ENCODE measurements around the gene HAUS3.

Gene HAUS3

DNA sequence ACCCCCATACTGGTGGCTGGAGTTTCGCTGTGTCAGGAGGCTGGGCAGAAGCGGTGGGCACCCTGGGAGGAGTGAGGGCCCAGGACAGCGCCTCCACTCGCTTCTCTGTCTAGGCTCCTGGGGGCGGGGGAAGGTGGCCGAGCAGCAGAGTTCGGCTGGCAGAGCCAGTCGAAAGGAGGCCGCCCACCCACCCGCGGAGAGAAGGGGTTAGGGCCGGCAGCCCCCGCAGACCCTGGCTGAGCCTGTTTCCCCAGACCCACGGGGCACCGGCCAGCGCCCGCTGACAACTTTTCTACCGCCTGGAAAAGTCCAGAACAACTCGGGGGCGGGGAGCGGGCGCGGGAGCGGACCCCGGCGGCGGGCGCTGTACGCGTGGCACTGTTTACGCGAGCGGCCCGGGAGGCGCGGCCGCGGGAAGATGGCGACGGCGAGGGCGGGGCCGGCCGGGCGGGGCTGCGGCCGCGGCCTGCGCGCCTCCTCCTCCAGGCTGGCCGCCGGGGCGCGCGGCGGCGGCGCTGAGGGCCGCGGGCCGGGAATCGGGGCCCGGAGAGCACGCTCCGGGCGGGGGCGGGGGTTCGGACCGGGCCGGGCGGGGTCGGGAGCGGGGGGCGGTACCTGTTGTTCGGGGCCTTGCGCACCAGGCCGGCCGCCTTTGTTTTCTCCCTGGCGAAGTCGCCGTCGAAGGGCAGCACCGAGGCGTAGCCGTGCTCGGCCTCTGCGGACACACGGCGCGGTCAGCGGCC is 19.4 kb upstream of the HAUS3 start (continued):
- no peak for TF ChIP-seq ZEB2 (tag by site-specific recombination; IDR thresholded peaks at IDR 0.05)
- no peak for TF ChIP-seq TCF7L2 (IDR thresholded peaks at IDR 0.05; ENCODE audit: borderline replicate concordance, low read depth, low read length)
- no peak for TF ChIP-seq ZNF48 (tag by site-specific recombination; IDR thresholded peaks at IDR 0.05)
- TF ChIP-seq ZNF626 (tag by site-specific recombination; IDR thresholded peaks at IDR 0.05): no peak
- TF ChIP-seq ZNF2 (tag by site-specific recombination; IDR thresholded peaks at IDR 0.05): no peak
- TF ChIP-seq, protein P1, sequence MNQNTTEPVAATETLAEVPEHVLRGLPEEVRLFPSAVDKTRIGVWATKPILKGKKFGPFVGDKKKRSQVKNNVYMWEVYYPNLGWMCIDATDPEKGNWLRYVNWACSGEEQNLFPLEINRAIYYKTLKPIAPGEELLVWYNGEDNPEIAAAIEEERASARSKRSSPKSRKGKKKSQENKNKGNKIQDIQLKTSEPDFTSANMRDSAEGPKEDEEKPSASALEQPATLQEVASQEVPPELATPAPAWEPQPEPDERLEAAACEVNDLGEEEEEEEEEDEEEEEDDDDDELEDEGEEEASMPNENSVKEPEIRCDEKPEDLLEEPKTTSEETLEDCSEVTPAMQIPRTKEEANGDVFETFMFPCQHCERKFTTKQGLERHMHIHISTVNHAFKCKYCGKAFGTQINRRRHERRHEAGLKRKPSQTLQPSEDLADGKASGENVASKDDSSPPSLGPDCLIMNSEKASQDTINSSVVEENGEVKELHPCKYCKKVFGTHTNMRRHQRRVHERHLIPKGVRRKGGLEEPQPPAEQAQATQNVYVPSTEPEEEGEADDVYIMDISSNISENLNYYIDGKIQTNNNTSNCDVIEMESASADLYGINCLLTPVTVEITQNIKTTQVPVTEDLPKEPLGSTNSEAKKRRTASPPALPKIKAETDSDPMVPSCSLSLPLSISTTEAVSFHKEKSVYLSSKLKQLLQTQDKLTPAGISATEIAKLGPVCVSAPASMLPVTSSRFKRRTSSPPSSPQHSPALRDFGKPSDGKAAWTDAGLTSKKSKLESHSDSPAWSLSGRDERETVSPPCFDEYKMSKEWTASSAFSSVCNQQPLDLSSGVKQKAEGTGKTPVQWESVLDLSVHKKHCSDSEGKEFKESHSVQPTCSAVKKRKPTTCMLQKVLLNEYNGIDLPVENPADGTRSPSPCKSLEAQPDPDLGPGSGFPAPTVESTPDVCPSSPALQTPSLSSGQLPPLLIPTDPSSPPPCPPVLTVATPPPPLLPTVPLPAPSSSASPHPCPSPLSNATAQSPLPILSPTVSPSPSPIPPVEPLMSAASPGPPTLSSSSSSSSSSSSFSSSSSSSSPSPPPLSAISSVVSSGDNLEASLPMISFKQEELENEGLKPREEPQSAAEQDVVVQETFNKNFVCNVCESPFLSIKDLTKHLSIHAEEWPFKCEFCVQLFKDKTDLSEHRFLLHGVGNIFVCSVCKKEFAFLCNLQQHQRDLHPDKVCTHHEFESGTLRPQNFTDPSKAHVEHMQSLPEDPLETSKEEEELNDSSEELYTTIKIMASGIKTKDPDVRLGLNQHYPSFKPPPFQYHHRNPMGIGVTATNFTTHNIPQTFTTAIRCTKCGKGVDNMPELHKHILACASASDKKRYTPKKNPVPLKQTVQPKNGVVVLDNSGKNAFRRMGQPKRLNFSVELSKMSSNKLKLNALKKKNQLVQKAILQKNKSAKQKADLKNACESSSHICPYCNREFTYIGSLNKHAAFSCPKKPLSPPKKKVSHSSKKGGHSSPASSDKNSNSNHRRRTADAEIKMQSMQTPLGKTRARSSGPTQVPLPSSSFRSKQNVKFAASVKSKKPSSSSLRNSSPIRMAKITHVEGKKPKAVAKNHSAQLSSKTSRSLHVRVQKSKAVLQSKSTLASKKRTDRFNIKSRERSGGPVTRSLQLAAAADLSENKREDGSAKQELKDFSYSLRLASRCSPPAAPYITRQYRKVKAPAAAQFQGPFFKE (tag by site-specific recombination; IDR thresholded peaks at IDR 0.05; ENCODE audit: borderline replicate concordance): no peak
- TF ChIP-seq ZNF837 (tag by site-specific recombination; IDR thresholded peaks at IDR 0.05): no peak
- TF ChIP-seq ZNF561 (tag by site-specific recombination; IDR thresholded peaks at IDR 0.05; ENCODE audit: borderline replicate concordance): 0 out of 2 replicates have a peak, but pooled peaks have one; percentile 42
- TF ChIP-seq, protein P2, sequence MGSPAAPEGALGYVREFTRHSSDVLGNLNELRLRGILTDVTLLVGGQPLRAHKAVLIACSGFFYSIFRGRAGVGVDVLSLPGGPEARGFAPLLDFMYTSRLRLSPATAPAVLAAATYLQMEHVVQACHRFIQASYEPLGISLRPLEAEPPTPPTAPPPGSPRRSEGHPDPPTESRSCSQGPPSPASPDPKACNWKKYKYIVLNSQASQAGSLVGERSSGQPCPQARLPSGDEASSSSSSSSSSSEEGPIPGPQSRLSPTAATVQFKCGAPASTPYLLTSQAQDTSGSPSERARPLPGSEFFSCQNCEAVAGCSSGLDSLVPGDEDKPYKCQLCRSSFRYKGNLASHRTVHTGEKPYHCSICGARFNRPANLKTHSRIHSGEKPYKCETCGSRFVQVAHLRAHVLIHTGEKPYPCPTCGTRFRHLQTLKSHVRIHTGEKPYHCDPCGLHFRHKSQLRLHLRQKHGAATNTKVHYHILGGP (tag by site-specific recombination; IDR thresholded peaks at IDR 0.05): no peak
- no peak for TF ChIP-seq ZNF155 (tag by site-specific recombination; IDR thresholded peaks at IDR 0.05)
- no peak for TF ChIP-seq ZNF426 (tag by site-specific recombination; IDR thresholded peaks at IDR 0.05)
- TF ChIP-seq ZBTB20 (tag by site-specific recombination; IDR thresholded peaks at IDR 0.05): no peak
- no peak for TF ChIP-seq GFI1B (tag by site-specific recombination; IDR thresholded peaks at IDR 0.05)
- no peak for TF ChIP-seq ZNF843 (tag by site-specific recombination; IDR thresholded peaks at IDR 0.05)
- TF ChIP-seq FEZF1 (tag by site-specific recombination; IDR thresholded peaks at IDR 0.05): no peak
- TF ChIP-seq ZNF449 (tag by site-specific recombination; IDR thresholded peaks at IDR 0.05): no peak
- TF ChIP-seq ZNF148 (tag by site-specific recombination; IDR thresholded peaks at IDR 0.05; ENCODE audit: borderline replicate concordance): no peak
- TF ChIP-seq BCL11B (tag by site-specific recombination; IDR thresholded peaks at IDR 0.05; ENCODE audit: low read depth): no peak
- TF ChIP-seq ZSCAN5A (tag by site-specific recombination; IDR thresholded peaks at IDR 0.05): no peak
- no peak for TF ChIP-seq ZNF394 (tag by site-specific recombination; IDR thresholded peaks at IDR 0.05; ENCODE audit: borderline replicate concordance)
- TF ChIP-seq ZNF76 (tag by site-specific recombination; IDR thresholded peaks at IDR 0.05; ENCODE audit: borderline replicate concordance, low read depth): no peak
- TF ChIP-seq KLF8 (tag by site-specific recombination; IDR thresholded peaks at IDR 0.05): no peak
- peak; percentile 63 for TF ChIP-seq ZBTB8A (tag by site-specific recombination; IDR thresholded peaks at IDR 0.05)
- TF ChIP-seq, protein P3, sequence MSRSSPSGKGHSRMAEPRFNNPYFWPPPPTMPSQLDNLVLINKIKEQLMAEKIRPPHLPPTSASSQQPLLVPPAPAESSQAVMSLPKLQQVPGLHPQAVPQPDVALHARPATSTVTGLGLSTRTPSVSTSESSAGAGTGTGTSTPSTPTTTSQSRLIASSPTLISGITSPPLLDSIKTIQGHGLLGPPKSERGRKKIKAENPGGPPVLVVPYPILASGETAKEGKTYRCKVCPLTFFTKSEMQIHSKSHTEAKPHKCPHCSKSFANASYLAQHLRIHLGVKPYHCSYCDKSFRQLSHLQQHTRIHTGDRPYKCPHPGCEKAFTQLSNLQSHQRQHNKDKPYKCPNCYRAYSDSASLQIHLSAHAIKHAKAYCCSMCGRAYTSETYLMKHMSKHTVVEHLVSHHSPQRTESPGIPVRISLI (tag by site-specific recombination; IDR thresholded peaks at IDR 0.05): no peak
- TF ChIP-seq KLF1 (tag by site-specific recombination; IDR thresholded peaks at IDR 0.05): no peak
- TF ChIP-seq TRIM28 (IDR thresholded peaks at IDR 0.05; ENCODE audit: borderline replicate concordance, low read length): no peak

Data from HEK293 (cell line).